Natural killer cell (primary cell): ENCODE measurements around the gene GAB2. TPM values are rescaled to one million over a fixed set of nuclear protein-coding genes. Genes with fewer than 3 reads are reported as not detected.

Experiments
- ATAC-seq, 3 donors: fragments of 150-1000 bp in 2 of 3; fragments of 200-7000 bp in 1 of 3; cut with Tn5 transposase; 1 replicate in 1 of 3; 2 replicates in 2 of 3; pipeline ENCODE4 v1.10.0; 2021; ENCODE audit warnings: mild to moderate bottlenecking in 2 of 3, moderate library complexity in 2 of 3
- DNase-seq, 2 donors: peaks; one replicate each; pipeline versions ENCODE4 v3.0.0 to v3.0.0-alpha.2; 2013 to 2021; ENCODE audit warnings: mixed read lengths in 1 of 2
- H3K27ac ChIP-seq: one replicate; pipeline ENCODE4 v1.5.1; 2013; ENCODE audit warnings: mild to moderate bottlenecking, low read length
- H3K27me3 ChIP-seq: one replicate; pipeline ENCODE4 v1.6.1; 2013; ENCODE audit warnings: low read length; ENCODE audit not compliant: control insufficient read depth, insufficient read depth
- H3K36me3 ChIP-seq: one replicate; pipeline ENCODE4 v1.6.1; 2013; ENCODE audit warnings: low read length; ENCODE audit not compliant: control insufficient read depth, insufficient read depth
- H3K4me1 ChIP-seq: one replicate; pipeline ENCODE4 v1.6.1; 2013; ENCODE audit warnings: low read length; ENCODE audit not compliant: control insufficient read depth, insufficient read depth
- H3K4me3 ChIP-seq: one replicate; pipeline ENCODE4 v1.5.1; 2013; ENCODE audit warnings: low read length
- H3K9me3 ChIP-seq: one replicate; pipeline ENCODE4 v1.6.1; 2013; ENCODE audit warnings: low read length; ENCODE audit not compliant: control insufficient read depth, insufficient read depth
- H3K27ac Mint-ChIP-seq, 2 donors: one replicate each; pipeline ENCODE4 v1.8.0; 2022; ENCODE audit warnings: mild to moderate bottlenecking in 2 of 2, mixed read lengths in 2 of 2, moderate library complexity in 1 of 2
- H3K27me3 Mint-ChIP-seq, 2 donors: one replicate each; pipeline ENCODE4 v1.8.0; 2022; ENCODE audit warnings: low read depth in 2 of 2, mixed read lengths in 2 of 2
- H3K36me3 Mint-ChIP-seq: one replicate; pipeline ENCODE4 v1.8.0; 2022; ENCODE audit warnings: mixed read lengths
- H3K4me1 Mint-ChIP-seq, 2 donors: one replicate each; pipeline ENCODE4 v1.8.0; 2022; ENCODE audit warnings: mixed read lengths in 2 of 2
- H3K4me3 Mint-ChIP-seq: one replicate; pipeline ENCODE4 v1.8.0; 2022; ENCODE audit warnings: mild to moderate bottlenecking, moderate library complexity, mixed read lengths
- H3K9me3 Mint-ChIP-seq, 2 donors: one replicate each; pipeline ENCODE4 v1.8.0; 2022; ENCODE audit warnings: mixed read lengths in 2 of 2
- CTCF ChIP-seq: fragments of 200-600 bp; IDR thresholded peaks from one replicate; pipeline ENCODE4 v1.8.0; 2022; ENCODE audit warnings: antibody characterized with exemption
- WGBS: methylation state at CpG from one replicate; pipeline ENCODE4 v1.1.7; 2013; ENCODE audit warnings: missing lambda C conversion rate; ENCODE audit not compliant: insufficient coverage; 5-methylcytosine and 5-hydroxymethylcytosine counted together
- intact Hi-C: fragments of 100-400 bp; cut with micrococcal nuclease; formaldehyde crosslinking; loops from one replicate; pipeline ENCODE4 v1.14.2; 2022
- total RNA-seq, 4 donors: library from RNA; stranded (reverse); fragments of 120-200 nt in 1 of 4; gene quantifications; one replicate each; pipeline versions ENCODE4 v1.2.3 to v1.2.4, GENCODE V29; 2013 to 2022

GAB2 gene
- total RNA-seq, 3 donors from 2014 or later (not counting 1 experiment from before 2014, with no cell fraction given) = 4.3 to 58.4 (median 8.1) TPM

GRCh38 chr11:78338138-78338537, 79.5 kb downstream of the GAB2 start:
- TF ChIP-seq CTCF = no peak
- no peaks in the 10 kb centered on the region for H3K36me3 ChIP-seq
- intact Hi-C loops = no loop called here
- Mint-ChIP-seq H3K36me3 (no peaks in the 10 kb centered on the region), H3K27me3 (peaks cover 0 to 7% of the 10 kb centered on the region in 2 donors), H3K27ac (no peak overlapping the region), H3K4me3 (no peak overlapping the region), H3K4me1 (peaks cover 0 to 12% of the 10 kb centered on the region in 2 donors), H3K9me3 (peaks cover 0 to 2% of the 10 kb centered on the region in 2 donors)
- ATAC-seq = no peak
- no peak for DNase-seq
- no peaks in the 10 kb centered on the region for H3K4me1 ChIP-seq
- WGBS = no CpG with 5 or more reads among the region's 1 CpG
- no peak overlapping the region for H3K4me3 ChIP-seq
- H3K27me3 ChIP-seq = no peaks in the 10 kb centered on the region
- H3K9me3 ChIP-seq = no peaks in the 10 kb centered on the region
- no peak overlapping the region for H3K27ac ChIP-seq

GRCh38 chr11:78337554-78337924, 80.1 kb downstream of the GAB2 start:
- Histone ChIP-seq H3K9me3 (no peaks in the 10 kb centered on the region), H3K36me3 (no peaks in the 10 kb centered on the region), H3K27me3 (no peaks in the 10 kb centered on the region), H3K4me3 (no peak overlapping the region), H3K27ac (no peak overlapping the region), H3K4me1 (no peaks in the 10 kb centered on the region)
- H3K4me1 Mint-ChIP-seq = peaks cover 0 to 12% of the 10 kb centered on the region in 2 donors
- H3K36me3 Mint-ChIP-seq = no peaks in the 10 kb centered on the region
- peaks cover 0 to 2% of the 10 kb centered on the region in 2 donors for H3K9me3 Mint-ChIP-seq
- TF ChIP-seq CTCF = no peak
- H3K27ac Mint-ChIP-seq = no peak overlapping the region
- no peak overlapping the region for H3K4me3 Mint-ChIP-seq
- no peak for DNase-seq
- intact Hi-C loops = no loop called here
- H3K27me3 Mint-ChIP-seq = peaks cover 0 to 7% of the 10 kb centered on the region in 2 donors
- 100% methylated on average over 1 of the region's 2 CpGs for WGBS
- no peak for ATAC-seq

GRCh38 chr11:78336877-78337553, 80.6 kb downstream of the GAB2 start:
- peaks cover 0 to 2% of the 10 kb centered on the region in 2 donors for H3K9me3 Mint-ChIP-seq
- H3K4me1 ChIP-seq = no peaks in the 10 kb centered on the region
- intact Hi-C loops = no loop called here
- 94% methylated on average over 3 of the region's 4 CpGs for WGBS
- no peak for DNase-seq
- peaks cover 0 to 12% of the 10 kb centered on the region in 2 donors for H3K4me1 Mint-ChIP-seq
- peaks cover 0 to 7% of the 10 kb centered on the region in 2 donors for H3K27me3 Mint-ChIP-seq
- H3K9me3 ChIP-seq = no peaks in the 10 kb centered on the region
- no peaks in the 10 kb centered on the region for H3K27me3 ChIP-seq
- no peak for TF ChIP-seq CTCF
- no peak overlapping the region for H3K4me3 Mint-ChIP-seq
- H3K4me3 ChIP-seq = no peak overlapping the region
- H3K27ac Mint-ChIP-seq = no peak overlapping the region
- H3K36me3 ChIP-seq = no peaks in the 10 kb centered on the region
- no peaks in the 10 kb centered on the region for H3K36me3 Mint-ChIP-seq
- no peak overlapping the region for H3K27ac ChIP-seq
- ATAC-seq = peak in 1 of 3 donors; percentile 52

GRCh38 chr11:78334109-78334508, 83.5 kb downstream of the GAB2 start:
- H3K36me3 Mint-ChIP-seq = no peaks in the 10 kb centered on the region
- H3K27ac Mint-ChIP-seq = no peak overlapping the region
- ATAC-seq = no peak
- intact Hi-C loops = no loop called here
- peaks cover 0 to 7% of the 10 kb centered on the region in 2 donors for H3K27me3 Mint-ChIP-seq
- H3K4me3 ChIP-seq = no peak overlapping the region
- H3K9me3 ChIP-seq = no peaks in the 10 kb centered on the region
- no peak for TF ChIP-seq CTCF
- DNase-seq = no peak
- no peaks in the 10 kb centered on the region for H3K27me3 ChIP-seq
- H3K4me1 ChIP-seq = no peaks in the 10 kb centered on the region
- no peak overlapping the region for H3K4me3 Mint-ChIP-seq
- peaks cover 0 to 2% of the 10 kb centered on the region in 2 donors for H3K9me3 Mint-ChIP-seq
- no peaks in the 10 kb centered on the region for H3K4me1 Mint-ChIP-seq
- H3K27ac ChIP-seq = no peak overlapping the region
- no peaks in the 10 kb centered on the region for H3K36me3 ChIP-seq
